IMR-90 (cell line): ENCODE measurements around the gene GCNT3. TPM values are rescaled to one million over a fixed set of nuclear protein-coding genes. Genes with fewer than 3 reads are reported as not detected.

ENCODE experiments used
- ATAC-seq: fragments of 200-7000 bp; cut with Tn5 transposase; 2 replicates; pipeline ENCODE4 v1.9.1; 2020; ENCODE audit warnings: low read depth, mild to moderate bottlenecking, moderate library complexity
- BruUV-seq: library from RNA; stranded (reverse); fragments of 400-500 nt; replicated peaks from 2 replicates; lab custom pipeline; 2021; lab: Mats Ljungman, UMichigan
- CTCF ChIA-PET: fragments of 300-600 bp; formaldehyde crosslinking; extraction: SDS; loops from one replicate; lab custom pipeline; 2021; ENCODE audit warnings: antibody characterized with exemption; lab: Yijun Ruan, JAX
- POLR2A ChIA-PET: fragments of 300-600 bp; sonication (Branson Sonifier 250); formaldehyde crosslinking; loops from one replicate; lab custom pipeline; 2022; ENCODE audit warnings: antibody characterized with exemption; ENCODE audit not compliant: unreplicated experiment; lab: Charles Lee
- DNase-seq: peaks from one replicate; pipeline ENCODE4 v3.0.0; 2013
- H2AFZ ChIP-seq: replicated peaks from 2 replicates; pipeline ENCODE3; 2013; ENCODE audit warnings: low read length, mild to moderate bottlenecking; ENCODE audit not compliant: poor library complexity
- H2AK5ac ChIP-seq: 2 replicates; pipeline ENCODE4 v1.6.1; 2013; ENCODE audit warnings: low read depth, low read length, inconsistent platforms
- H2AK9ac ChIP-seq: replicated peaks from 2 replicates; pipeline ENCODE3; 2013; ENCODE audit warnings: mild to moderate bottlenecking, low read depth, low read length, moderate library complexity; ENCODE audit not compliant: poor library complexity
- H2BK120ac ChIP-seq: 2 replicates; pipeline ENCODE4 v1.6.1; 2013; ENCODE audit warnings: low read depth, low read length, inconsistent platforms
- H2BK15ac ChIP-seq: 3 replicates; pipeline ENCODE4 v1.6.1; 2013; ENCODE audit warnings: low read depth, low read length, inconsistent platforms
- H2BK20ac ChIP-seq: 2 replicates; pipeline ENCODE4 v1.6.1; 2013; ENCODE audit warnings: low read depth, mild to moderate bottlenecking, inconsistent platforms, low read length, moderate library complexity
- H2BK5ac ChIP-seq: 2 replicates; pipeline ENCODE4 v1.6.1; 2013; ENCODE audit warnings: mild to moderate bottlenecking, low read depth, low read length, inconsistent platforms; ENCODE audit not compliant: poor library complexity, severe bottlenecking
- H3K14ac ChIP-seq: replicated peaks from 2 replicates; pipeline ENCODE4 v1.6.1; 2013; ENCODE audit warnings: low read depth, low read length, inconsistent platforms
- H3K18ac ChIP-seq: 2 replicates; pipeline ENCODE4 v1.6.1; 2013; ENCODE audit warnings: low read depth, low read length, control low read depth
- H3K23ac ChIP-seq: 2 replicates; pipeline ENCODE4 v1.6.1; 2013; ENCODE audit warnings: low read depth, low read length, inconsistent platforms
- H3K27ac ChIP-seq: 2 replicates; pipeline ENCODE4 v1.5.1; 2013; ENCODE audit warnings: mild to moderate bottlenecking, control low read depth, low read length; ENCODE audit not compliant: insufficient read depth
- H3K27me3 ChIP-seq: 2 replicates; pipeline ENCODE4 v1.6.1; 2013; ENCODE audit warnings: low read length; ENCODE audit not compliant: control insufficient read depth, insufficient read depth
- H3K36me3 ChIP-seq: 2 replicates; pipeline ENCODE4 v1.6.1; 2013; ENCODE audit warnings: low read length, mixed read lengths; ENCODE audit not compliant: control insufficient read depth, insufficient read depth
- H3K4ac ChIP-seq: 2 replicates; pipeline ENCODE4 v1.6.1; 2013; ENCODE audit warnings: low read depth, low read length, inconsistent platforms
- H3K4me1 ChIP-seq: 2 replicates; pipeline ENCODE4 v1.6.1; 2013; ENCODE audit warnings: low read length, mixed read lengths; ENCODE audit not compliant: control insufficient read depth, insufficient read depth
- H3K4me2 ChIP-seq: 2 replicates; pipeline ENCODE4 v1.6.1; 2013; ENCODE audit warnings: low read depth, mild to moderate bottlenecking, control low read depth, low read length, moderate library complexity
- H3K4me3 ChIP-seq: 2 replicates; pipeline ENCODE4 v1.5.1; 2013; ENCODE audit warnings: low read depth, mild to moderate bottlenecking, control low read depth, low read length, moderate library complexity; ENCODE audit not compliant: insufficient read depth
- H3K56ac ChIP-seq: 2 replicates; pipeline ENCODE4 v1.6.1; 2013; ENCODE audit warnings: low read length, inconsistent platforms; ENCODE audit not compliant: insufficient read depth; ENCODE audit errors: extremely low read depth
- H3K79me1 ChIP-seq, 2 experiments: 2 replicates each; pipeline ENCODE4 v1.6.1; 2013; ENCODE audit warnings: low read length in 2 of 2, inconsistent platforms in 1 of 2, low read depth in 1 of 2
- H3K9ac ChIP-seq: 2 replicates; pipeline ENCODE4 v1.6.1; 2013; ENCODE audit warnings: low read depth, low read length, control low read depth
- H3K9me1 ChIP-seq: 2 replicates; pipeline ENCODE4 v1.6.1; 2013; ENCODE audit warnings: low read length, inconsistent platforms; ENCODE audit not compliant: insufficient read depth
- H3K9me3 ChIP-seq: 2 replicates; pipeline ENCODE4 v1.6.1; 2013; ENCODE audit warnings: low read length; ENCODE audit not compliant: control insufficient read depth, insufficient read depth
- H4K20me1 ChIP-seq: 2 replicates; pipeline ENCODE4 v1.6.1; 2013; ENCODE audit warnings: low read length, inconsistent platforms; ENCODE audit not compliant: insufficient read depth
- H4K5ac ChIP-seq: 2 replicates; pipeline ENCODE4 v1.6.1; 2013; ENCODE audit warnings: mild to moderate bottlenecking, low read depth, low read length, control low read depth
- H4K8ac ChIP-seq, 2 experiments: 2 replicates each; pipeline ENCODE4 v1.6.1; 2013; ENCODE audit warnings: low read depth in 2 of 2, low read length in 2 of 2, control low read depth in 1 of 2, inconsistent platforms in 1 of 2
- H4K91ac ChIP-seq: 2 replicates; pipeline ENCODE4 v1.6.1; 2013; ENCODE audit warnings: low read depth, low read length, inconsistent platforms; ENCODE audit not compliant: insufficient read depth
- BHLHE40 ChIP-seq: fragments of 150-350 bp; IDR thresholded peaks from 2 replicates; pipeline ENCODE4 v1.6.1; 2016; ENCODE audit warnings: mild to moderate bottlenecking, low read depth, low read length
- CEBPB ChIP-seq: IDR thresholded peaks from 2 replicates; pipeline ENCODE4 v1.6.1; 2012; ENCODE audit warnings: low read depth, low read length, improper control_type of control experiment
- CHD1 ChIP-seq: IDR thresholded peaks from 2 replicates; pipeline ENCODE4 v1.6.1; 2012; ENCODE audit warnings: low read depth, low read length, improper control_type of control experiment
- ELK1 ChIP-seq: fragments of 150-350 bp; IDR thresholded peaks from 2 replicates; pipeline ENCODE4 v1.6.1; 2016; ENCODE audit warnings: low read depth, mild to moderate bottlenecking, low read length, moderate library complexity, borderline replicate concordance
- FOS ChIP-seq: fragments of 150-350 bp; IDR thresholded peaks from 2 replicates; pipeline ENCODE4 v1.6.1; 2016; ENCODE audit warnings: low read depth, low read length
- MAFK ChIP-seq: IDR thresholded peaks from 2 replicates; pipeline ENCODE4 v1.6.1; 2012; ENCODE audit warnings: low read depth, low read length, improper control_type of control experiment
- MAZ ChIP-seq: IDR thresholded peaks from 2 replicates; pipeline ENCODE4 v1.6.1; 2012; ENCODE audit warnings: low read depth, mild to moderate bottlenecking, low read length, improper control_type of control experiment, moderate library complexity, borderline replicate concordance
- MXI1 ChIP-seq: IDR thresholded peaks from 2 replicates; pipeline ENCODE4 v1.6.1; 2012; ENCODE audit warnings: low read depth, mild to moderate bottlenecking, low read length, moderate library complexity, borderline replicate concordance
- NFE2L2 ChIP-seq: fragments of 150-350 bp; IDR thresholded peaks from 2 replicates; pipeline ENCODE4 v1.6.1; 2016; ENCODE audit warnings: low read depth, mild to moderate bottlenecking, low read length
- RAD21 ChIP-seq: IDR thresholded peaks from 2 replicates; pipeline ENCODE4 v1.6.1; 2012; ENCODE audit warnings: low read length, improper control_type of control experiment
- RCOR1 ChIP-seq: IDR thresholded peaks from 2 replicates; pipeline ENCODE4 v1.6.1; 2012; ENCODE audit warnings: mild to moderate bottlenecking, low read length, improper control_type of control experiment; ENCODE audit not compliant: insufficient replicate concordance
- RFX5 ChIP-seq: IDR thresholded peaks from 2 replicates; pipeline ENCODE4 v1.8.0; 2012; ENCODE audit warnings: low read depth, mild to moderate bottlenecking, low read length, moderate library complexity
- SMC3 ChIP-seq: fragments of 150-350 bp; IDR thresholded peaks from 2 replicates; pipeline ENCODE4 v1.6.1; 2016; ENCODE audit warnings: low read depth, mild to moderate bottlenecking, antibody characterized with exemption, low read length, moderate library complexity
- dilution Hi-C: fragments of 300-500 bp; cut with HindIII; formaldehyde crosslinking; loops from one replicate; pipeline ENCODE4 v1.14.3; 2018; ENCODE audit warnings: low sequenced_read_pairs; ENCODE audit not compliant: unreplicated experiment
- in situ Hi-C: fragments of 300-500 bp; cut with MboI; formaldehyde crosslinking; loops from 3 replicates; pipeline ENCODE4 v1.14.3; 2019; ENCODE audit warnings: low sequenced_read_pairs, inconsistent platforms, mixed read lengths
- intact Hi-C: fragments of 100-400 bp; cut with micrococcal nuclease; formaldehyde crosslinking; loops from 2 replicates; pipeline ENCODE4 v1.10.0; 2022
- polyA plus RNA-seq, 3 experiments: library from polyadenylated mRNA; depleted of rRNA; stranded (reverse); fragments of >200 nt; gene quantifications; 2 replicates each; pipeline ENCODE4 v1.2.3, GENCODE V29; 2012; ENCODE audit warnings: low replicate concordance in 1 of 3
- total RNA-seq: library from RNA; depleted of rRNA; stranded (reverse); fragments of >200 nt; gene quantifications from 2 replicates; pipeline ENCODE4 v1.2.3, GENCODE V29; 2012
- TF ChIP-seq, protein P1 (sequence below): fragments of 150-350 bp; IDR thresholded peaks from 2 replicates; pipeline ENCODE4 v1.6.1; 2017; ENCODE audit warnings: mild to moderate bottlenecking, antibody characterized with exemption, low read length, low read depth
- TF ChIP-seq, protein P2 (sequence below): conservative IDR thresholded peaks from 2 replicates; pipeline ENCODE4 v1.5.1; 2012; ENCODE audit warnings: mild to moderate bottlenecking, low read depth, low read length, improper control_type of control experiment

GCNT3 gene
- total and polyA plus RNA-seq, 2 of the 4 experiments (the other 2 are of a cell fraction) = not detected

GRCh38 chr15:59649603-59650002 lies 38.0 kb downstream of the GCNT3 start:
- intact Hi-C loops = no loop called here
- Histone ChIP-seq H4K91ac (no peak overlapping the region), H2AK9ac (no peak overlapping the region), H2BK20ac (no peak overlapping the region), H3K36me3 (peaks cover 28% of the 10 kb centered on the region), H3K9me1 (peaks cover 5% of the 10 kb centered on the region; the same call in 1 of the 2 replicates), H2AK5ac (no peak overlapping the region), H4K5ac (no peak overlapping the region), H2BK120ac (no peak overlapping the region), H2BK5ac (peak overlapping the region; percentile 74), H3K9me3 (no peaks in the 10 kb centered on the region), H3K18ac (no peak overlapping the region), H3K4ac (no peak overlapping the region), H3K79me1 (peaks cover 21 to 48% of the 10 kb centered on the region in 2 experiments), H3K4me1 (peaks cover 2% of the 10 kb centered on the region; the same call in 1 of the 2 replicates), H3K14ac (no peak overlapping the region), H3K27ac (peak overlapping the region; percentile 55; the same call in 1 of the 2 replicates), H4K20me1 (peaks cover 19% of the 10 kb centered on the region; the same call in 1 of the 2 replicates), H3K56ac (no peak overlapping the region), H3K4me2 (no peak overlapping the region), H2AFZ (no peak overlapping the region), H3K9ac (no peak overlapping the region), H2BK15ac (no peak overlapping the region), H3K4me3 (no peak overlapping the region), H4K8ac (no peak overlapping the region), H3K23ac (no peak overlapping the region), H3K27me3 (no peaks in the 10 kb centered on the region)
- TF ChIP-seq BHLHE40 (no peak), SMC3 (no peak), RAD21 (no peak), MAFK (no peak), RFX5 (no peak), MXI1 (no peak), RCOR1 (no peak), MAZ (no peak), ELK1 (no peak), CEBPB (no peak), NFE2L2 (no peak), FOS (no peak), CHD1 (no peak)
- TF ChIP-seq, protein P1, sequence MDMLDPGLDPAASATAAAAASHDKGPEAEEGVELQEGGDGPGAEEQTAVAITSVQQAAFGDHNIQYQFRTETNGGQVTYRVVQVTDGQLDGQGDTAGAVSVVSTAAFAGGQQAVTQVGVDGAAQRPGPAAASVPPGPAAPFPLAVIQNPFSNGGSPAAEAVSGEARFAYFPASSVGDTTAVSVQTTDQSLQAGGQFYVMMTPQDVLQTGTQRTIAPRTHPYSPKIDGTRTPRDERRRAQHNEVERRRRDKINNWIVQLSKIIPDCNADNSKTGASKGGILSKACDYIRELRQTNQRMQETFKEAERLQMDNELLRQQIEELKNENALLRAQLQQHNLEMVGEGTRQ = no peak
- TF ChIP-seq, protein P2, sequence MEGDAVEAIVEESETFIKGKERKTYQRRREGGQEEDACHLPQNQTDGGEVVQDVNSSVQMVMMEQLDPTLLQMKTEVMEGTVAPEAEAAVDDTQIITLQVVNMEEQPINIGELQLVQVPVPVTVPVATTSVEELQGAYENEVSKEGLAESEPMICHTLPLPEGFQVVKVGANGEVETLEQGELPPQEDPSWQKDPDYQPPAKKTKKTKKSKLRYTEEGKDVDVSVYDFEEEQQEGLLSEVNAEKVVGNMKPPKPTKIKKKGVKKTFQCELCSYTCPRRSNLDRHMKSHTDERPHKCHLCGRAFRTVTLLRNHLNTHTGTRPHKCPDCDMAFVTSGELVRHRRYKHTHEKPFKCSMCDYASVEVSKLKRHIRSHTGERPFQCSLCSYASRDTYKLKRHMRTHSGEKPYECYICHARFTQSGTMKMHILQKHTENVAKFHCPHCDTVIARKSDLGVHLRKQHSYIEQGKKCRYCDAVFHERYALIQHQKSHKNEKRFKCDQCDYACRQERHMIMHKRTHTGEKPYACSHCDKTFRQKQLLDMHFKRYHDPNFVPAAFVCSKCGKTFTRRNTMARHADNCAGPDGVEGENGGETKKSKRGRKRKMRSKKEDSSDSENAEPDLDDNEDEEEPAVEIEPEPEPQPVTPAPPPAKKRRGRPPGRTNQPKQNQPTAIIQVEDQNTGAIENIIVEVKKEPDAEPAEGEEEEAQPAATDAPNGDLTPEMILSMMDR = no peak
- ChIA-PET CTCF (no interaction called here), POLR2A (no interaction called here)
- in situ Hi-C loops = no loop called here
- peak; percentile 13 for DNase-seq
- dilution Hi-C loops = no loop called here
- no TSS peak for BruUV-seq
- peak; percentile 74 for ATAC-seq
